GM18505 (cell line): ENCODE measurements around the gene PRKCE.

Experiments used
- ATAC-seq: cut with Tn5 transposase; IDR thresholded peaks from one replicate; pipeline ENCODE4 v1.9.1; 2021; ENCODE audit not compliant: unreplicated experiment
- POLR2A ChIP-seq: IDR thresholded peaks from 4 replicates; pipeline ENCODE4 v1.6.1; 2011; ENCODE audit warnings: borderline replicate concordance; ENCODE audit not compliant: insufficient read depth, insufficient read length; ENCODE audit errors: extremely low read depth

Gene PRKCE

GRCh38 chr2:45643543-45644542 lies 7.6 kb upstream of the PRKCE start:
- no peak for TF ChIP-seq POLR2A
- ATAC-seq = no peak

- ATAC-seq = no peak
- TF ChIP-seq POLR2A = no peak
Measured at GRCh38 chr2:45646289-45646688, 5.2 kb upstream of the PRKCE start.

- ATAC-seq = no peak
- no peak for TF ChIP-seq POLR2A
Measured at GRCh38 chr2:45647356-45647755, 4.1 kb upstream of the PRKCE start.

GRCh38 chr2:45647986-45648520 lies 3.4 kb upstream of the PRKCE start:
- no peak for ATAC-seq
- TF ChIP-seq POLR2A = no peak

GRCh38 chr2:45648636-45649035 lies 2.8 kb upstream of the PRKCE start:
- ATAC-seq = no peak
- no peak for TF ChIP-seq POLR2A

- no peak for ATAC-seq
- TF ChIP-seq POLR2A = no peak
Measured at GRCh38 chr2:45649462-45649857, 2.0 kb upstream of the PRKCE start.

- TF ChIP-seq POLR2A = peak; percentile 41
- peak; percentile 20 for ATAC-seq
Measured at GRCh38 chr2:45649858-45650811, 1.3 kb upstream of the PRKCE start.

- peak; percentile 75 for ATAC-seq
- TF ChIP-seq POLR2A = peak; percentile 89
Measured at GRCh38 chr2:45650851-45651414, 542 bp upstream of the PRKCE start.

- ATAC-seq = no peak
- no peak for TF ChIP-seq POLR2A
Measured at GRCh38 chr2:45652090-45653031, 886 bp downstream of the PRKCE start.

GRCh38 chr2:45653122-45653913 lies 1.8 kb downstream of the PRKCE start:
- no peak for ATAC-seq

GRCh38 chr2:45654250-45654649 lies 2.8 kb downstream of the PRKCE start:
- no peak for ATAC-seq

More at GRCh38 chr2:45653122-45653913, 1.8 kb downstream of the PRKCE start:
- no peak for TF ChIP-seq POLR2A

More at GRCh38 chr2:45654250-45654649, 2.8 kb downstream of the PRKCE start:
- TF ChIP-seq POLR2A = no peak
